MV-4-11 (cell line): Measurements from ENCODE around the gene NCOA4.
"Not testable (repeated sequence)": the region's sequence is repeated elsewhere in the genome, so short reads cannot be mapped to it uniquely, and the experiment has no call there.

Experiments
- DNase-seq: peaks from one replicate; lab custom pipeline; 2025; lab: John Stamatoyannopoulos, UW

The NCOA4 gene

DNA sequence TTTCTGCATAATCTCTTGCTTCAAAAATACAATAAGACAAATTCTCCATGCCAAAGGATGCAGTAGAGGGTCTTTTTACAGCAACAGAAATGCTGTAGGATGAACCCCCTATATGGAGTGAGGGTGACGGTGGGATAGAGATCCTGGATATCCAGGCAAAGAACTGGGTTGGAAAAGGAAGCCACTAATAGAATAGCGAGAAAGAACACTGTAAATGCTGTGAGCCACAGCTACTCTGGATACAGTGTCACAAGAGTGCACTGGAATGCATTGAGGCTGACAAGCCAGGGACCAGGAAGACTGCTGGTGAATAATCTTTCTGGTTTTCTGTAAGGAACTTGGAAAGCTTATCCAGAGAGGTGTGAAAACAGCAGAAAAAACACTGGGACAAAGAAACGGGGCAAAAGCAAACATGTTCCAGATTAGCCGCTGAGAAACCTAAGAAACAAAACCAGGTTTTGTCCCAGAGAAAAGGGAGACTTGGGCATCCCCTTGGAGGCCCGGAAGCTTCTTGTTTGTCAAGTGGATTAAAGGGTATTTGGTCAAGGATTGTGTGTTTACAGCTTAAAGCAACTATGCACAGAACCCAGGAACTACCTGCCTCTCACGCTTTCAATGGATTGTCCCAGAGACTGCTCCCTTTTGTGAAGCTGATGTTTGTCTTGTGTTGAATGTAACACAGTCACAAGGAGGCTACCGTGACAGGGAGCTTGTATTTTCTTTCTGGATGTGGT lies 21.8 kb upstream of the NCOA4 start:
- no peak for DNase-seq

DNA sequence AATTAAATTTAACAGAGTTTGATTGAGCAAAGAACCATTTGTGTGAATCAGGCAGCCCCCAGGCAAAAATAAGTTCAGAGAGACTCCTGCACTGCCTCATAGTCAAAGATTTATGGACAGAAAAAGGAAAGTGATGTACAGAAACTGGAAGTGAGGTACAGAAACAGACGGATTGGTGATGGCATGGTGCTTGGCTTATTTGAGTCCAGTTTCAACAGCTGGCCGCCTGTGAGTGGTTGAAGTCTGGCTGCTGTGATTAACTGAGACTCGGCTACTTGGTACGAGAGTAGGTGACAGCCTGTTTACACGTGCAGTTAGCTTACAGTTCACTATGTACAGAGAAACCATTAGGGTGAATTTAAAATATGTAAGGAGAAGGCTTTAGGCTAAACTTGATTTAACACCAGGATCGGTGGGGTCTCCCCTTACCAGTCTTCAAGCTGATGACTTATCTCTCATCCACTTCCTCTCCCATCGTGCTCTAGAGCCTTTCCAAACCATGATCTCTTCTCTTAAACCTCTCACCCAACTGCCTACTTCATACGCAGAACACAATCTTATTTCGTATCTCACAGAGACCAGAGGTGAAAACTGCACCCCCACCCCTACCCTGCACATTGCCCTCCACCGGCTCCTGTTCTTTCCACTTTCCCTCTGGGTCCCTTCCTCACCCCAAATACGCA lies 20.7 kb upstream of the NCOA4 start:
- peak; percentile 60 for DNase-seq

GRCh38 chr10:46049497-46049831 lies 19.0 kb upstream of the NCOA4 start:
- not testable (repeated sequence) for DNase-seq

- no peak for DNase-seq
Observed at GRCh38 chr10:46048152-46048551, 17.7 kb upstream of the NCOA4 start.

DNA sequence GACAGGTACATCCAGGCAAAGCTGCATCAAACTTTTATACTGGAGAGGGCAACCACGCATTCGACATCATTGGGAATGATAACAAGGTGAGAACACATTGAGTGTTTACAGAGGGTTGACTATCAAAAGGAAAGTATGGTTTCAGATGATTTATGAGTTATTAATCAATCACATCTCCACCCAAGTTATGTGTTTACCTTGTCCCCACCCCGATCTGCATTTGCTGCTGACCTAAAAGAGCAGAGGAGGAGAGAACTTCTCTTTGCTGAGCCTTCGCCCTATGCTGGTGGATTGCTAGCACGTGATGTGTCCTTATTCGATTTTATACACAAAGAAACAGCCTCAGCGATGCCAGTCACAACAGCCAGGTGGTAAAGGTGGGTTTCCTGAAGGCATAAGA lies 15.8 kb upstream of the NCOA4 start, which contains the start of gene MSMB:
MSMB (minus strand) TSS at position 9 of the 400 bp plus-strand sequence. CDS start 32 bp downstream, outside the sequence.
- DNase-seq = no peak

DNA sequence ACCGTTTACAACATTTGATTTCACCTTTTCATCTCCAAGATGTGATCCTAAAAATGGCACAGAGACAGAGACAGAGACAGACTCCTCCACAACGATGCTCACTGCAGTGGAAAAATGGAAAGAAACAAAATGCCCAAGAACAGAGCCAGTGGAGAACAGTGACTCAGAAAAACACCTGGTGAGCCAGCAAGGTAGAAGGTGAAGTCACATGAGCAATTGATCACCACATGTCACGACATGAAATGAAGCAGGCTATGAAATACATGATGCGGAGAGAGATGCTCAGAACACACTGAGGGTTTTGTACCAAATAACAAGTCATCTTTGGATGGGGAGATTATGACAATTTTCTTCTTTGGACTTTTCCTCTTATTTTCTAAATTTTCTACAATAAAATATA lies 12.1 kb upstream of the NCOA4 start:
- no peak for DNase-seq

DNA sequence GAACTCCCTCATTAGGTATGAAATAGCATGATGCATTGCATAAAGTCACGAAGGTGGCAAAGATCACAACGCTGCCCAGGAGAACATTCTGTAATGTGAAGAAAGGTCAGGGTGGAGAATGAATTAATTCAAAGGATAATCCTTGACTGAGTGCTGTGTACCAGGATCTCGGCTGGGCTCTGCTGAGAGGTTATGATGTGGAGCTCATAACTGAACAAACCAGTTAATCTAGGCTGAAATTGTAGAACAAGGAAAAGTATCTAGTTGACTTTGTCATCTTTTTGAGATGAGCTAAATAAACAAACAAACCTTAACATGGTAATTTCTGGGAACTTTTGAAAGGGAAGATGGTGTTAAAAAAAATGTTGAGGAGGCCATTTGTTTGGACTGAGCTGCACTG lies 9.6 kb upstream of the NCOA4 start:
- no peak for DNase-seq

- no peak for DNase-seq
Observed at GRCh38 chr10:46037107-46037825, 6.8 kb upstream of the NCOA4 start.

GRCh38 chr10:46035923-46036849 lies 5.8 kb upstream of the NCOA4 start:
- DNase-seq = no peak

- DNase-seq = peak; percentile 78
Observed at GRCh38 chr10:46033602-46034011, 3.2 kb upstream of the NCOA4 start.

GRCh38 chr10:46031648-46032532 lies 1.5 kb upstream of the NCOA4 start:
- peak; percentile 5 for DNase-seq

DNA sequence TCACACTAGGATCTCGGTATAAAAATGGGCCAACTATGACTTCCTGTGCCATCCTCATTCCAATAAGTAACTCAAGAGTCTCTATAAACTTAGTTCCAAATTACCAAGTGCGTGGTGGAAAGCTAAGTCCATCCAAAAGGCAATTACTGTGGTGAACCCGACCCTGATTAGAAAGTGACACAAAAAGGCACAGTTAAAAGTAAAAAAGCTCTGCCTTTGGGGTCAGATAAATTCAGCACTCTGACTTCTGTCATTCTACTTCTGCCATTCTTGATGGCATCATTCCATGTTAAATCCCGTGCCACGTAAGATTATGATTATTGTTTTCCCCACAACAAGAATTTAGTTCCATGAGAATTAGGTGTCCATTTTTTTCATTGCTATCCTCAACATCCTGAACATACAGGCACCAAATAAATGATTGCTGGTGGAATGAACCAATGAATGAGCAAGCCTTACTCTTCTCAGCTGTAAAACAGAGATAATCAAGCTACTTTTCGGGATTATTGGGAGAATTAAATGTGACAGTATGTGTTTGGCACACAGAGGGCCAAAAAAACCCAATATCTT lies 877 bp downstream of the NCOA4 start:
- DNase-seq = no peak

DNA sequence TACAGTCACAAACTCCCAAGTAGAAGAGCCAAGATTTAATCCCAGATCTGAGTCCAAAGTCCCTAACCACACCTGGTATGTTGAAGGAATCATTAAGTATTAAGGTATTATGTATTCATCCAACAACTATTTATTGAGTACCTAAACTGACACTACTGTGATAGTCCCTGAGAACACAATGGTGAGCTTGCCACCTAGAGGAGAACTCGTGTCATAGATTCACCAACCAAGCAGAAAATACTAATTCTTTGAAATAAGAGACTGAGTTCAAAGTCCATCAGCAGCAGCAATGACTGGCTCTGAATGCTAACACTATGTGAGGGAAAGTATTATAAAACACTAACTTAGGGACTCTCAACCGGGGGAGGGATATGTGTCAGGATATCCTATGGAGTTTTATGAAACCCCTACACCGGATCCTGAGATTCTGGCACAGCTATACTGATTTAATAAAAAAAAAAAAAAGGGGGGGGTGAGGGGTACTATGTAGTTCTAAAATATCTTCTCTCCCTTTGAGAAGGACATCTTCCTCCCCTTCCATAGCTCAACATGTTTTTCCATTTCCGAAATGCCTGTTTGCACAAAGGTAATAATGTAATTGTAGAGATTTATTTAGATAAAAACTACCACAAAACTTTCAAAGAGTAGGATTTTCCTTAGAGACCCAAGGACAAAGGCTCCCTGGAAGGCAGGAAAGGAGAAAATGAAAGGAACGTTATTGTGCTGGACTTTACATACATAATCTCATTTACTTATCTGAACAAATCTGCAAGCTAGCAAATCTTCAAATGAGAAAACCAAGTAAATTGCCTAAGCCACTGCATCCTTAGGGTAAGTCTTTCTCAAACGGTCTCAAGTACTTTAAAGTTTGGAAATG lies 1.6 kb downstream of the NCOA4 start:
- peak; percentile 67 for DNase-seq

DNA sequence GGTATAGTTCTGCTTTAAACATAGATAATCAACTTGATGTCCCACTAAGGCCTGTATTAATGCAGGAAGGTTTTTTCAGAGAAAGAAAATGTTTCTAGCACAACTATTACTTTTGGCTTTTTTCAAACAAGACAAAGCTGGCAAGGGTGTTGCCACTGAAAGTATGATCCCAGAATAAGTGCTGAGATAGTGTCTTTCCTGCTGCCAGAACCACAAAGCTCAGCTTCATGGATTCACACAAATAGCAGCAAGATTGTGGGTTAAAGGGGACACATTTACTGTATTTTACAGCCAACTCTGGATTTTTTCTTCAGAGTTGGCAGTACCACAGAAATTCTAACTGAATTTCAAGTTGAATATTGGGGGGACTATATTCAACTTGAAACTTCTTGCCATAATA lies 4.3 kb downstream of the NCOA4 start:
- no peak for DNase-seq

DNA sequence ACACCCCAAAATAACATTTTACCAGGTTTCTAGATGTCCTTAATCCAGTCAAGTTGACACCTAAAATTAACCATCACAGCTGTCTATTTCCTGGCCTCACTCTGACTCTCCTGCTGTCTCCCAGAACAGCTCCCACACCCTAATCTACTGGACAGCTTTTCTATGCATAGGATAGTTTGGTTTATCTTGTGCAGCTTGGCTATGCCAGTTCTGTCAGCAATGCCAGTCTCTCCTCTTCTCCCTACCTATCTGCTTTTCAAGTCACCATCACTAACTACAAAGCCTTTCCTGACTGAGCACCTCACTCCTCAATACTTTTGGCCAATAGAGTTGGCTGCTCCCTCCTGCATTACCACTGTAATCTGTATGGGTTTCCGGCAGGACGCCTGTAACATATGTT lies 5.0 kb downstream of the NCOA4 start:
- DNase-seq = no peak

- DNase-seq = no peak
Observed at GRCh38 chr10:46024948-46025347, 5.5 kb downstream of the NCOA4 start.

- peak; percentile 87 for DNase-seq
Observed at GRCh38 chr10:46022978-46023702, 7.3 kb downstream of the NCOA4 start.

GRCh38 chr10:46020344-46020657 lies 10.1 kb downstream of the NCOA4 start:
- DNase-seq = no peak
